ENCODE measurements around the gene FAM171A2. TPM values are rescaled to one million over a fixed set of nuclear protein-coding genes. Genes with fewer than 3 reads are reported as not detected.

Gene FAM171A2
- total RNA-seq, 1 donor from 2014 or later = 20.6 TPM

- no peak for DNase-seq (ENCODE audit: low spot score)
- H3K9me3 Mint-ChIP-seq (ENCODE audit: low read depth) = no peaks in the 10 kb centered on the region
- H3K4me3 Mint-ChIP-seq (ENCODE audit: unreplicated experiment) = peak overlapping the region; percentile 66
- H3K27me3 Mint-ChIP-seq (ENCODE audit: low read depth) = peaks cover 38% of the 10 kb centered on the region
- peaks cover 3% of the 10 kb centered on the region for H3K36me3 Mint-ChIP-seq (ENCODE audit: low read depth)
- TF ChIP-seq, protein P1, sequence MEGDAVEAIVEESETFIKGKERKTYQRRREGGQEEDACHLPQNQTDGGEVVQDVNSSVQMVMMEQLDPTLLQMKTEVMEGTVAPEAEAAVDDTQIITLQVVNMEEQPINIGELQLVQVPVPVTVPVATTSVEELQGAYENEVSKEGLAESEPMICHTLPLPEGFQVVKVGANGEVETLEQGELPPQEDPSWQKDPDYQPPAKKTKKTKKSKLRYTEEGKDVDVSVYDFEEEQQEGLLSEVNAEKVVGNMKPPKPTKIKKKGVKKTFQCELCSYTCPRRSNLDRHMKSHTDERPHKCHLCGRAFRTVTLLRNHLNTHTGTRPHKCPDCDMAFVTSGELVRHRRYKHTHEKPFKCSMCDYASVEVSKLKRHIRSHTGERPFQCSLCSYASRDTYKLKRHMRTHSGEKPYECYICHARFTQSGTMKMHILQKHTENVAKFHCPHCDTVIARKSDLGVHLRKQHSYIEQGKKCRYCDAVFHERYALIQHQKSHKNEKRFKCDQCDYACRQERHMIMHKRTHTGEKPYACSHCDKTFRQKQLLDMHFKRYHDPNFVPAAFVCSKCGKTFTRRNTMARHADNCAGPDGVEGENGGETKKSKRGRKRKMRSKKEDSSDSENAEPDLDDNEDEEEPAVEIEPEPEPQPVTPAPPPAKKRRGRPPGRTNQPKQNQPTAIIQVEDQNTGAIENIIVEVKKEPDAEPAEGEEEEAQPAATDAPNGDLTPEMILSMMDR (IDR thresholded peaks at IDR 0.05) = no peak
- no peak overlapping the region for H3K27ac Mint-ChIP-seq (ENCODE audit: unreplicated experiment)
- peaks cover 11% of the 10 kb centered on the region for H3K4me1 Mint-ChIP-seq (ENCODE audit: low read depth)
These were observed 49.2 kb downstream of the FAM171A2 start for GRCh38 chr17:44314524-44314868.

DNA sequence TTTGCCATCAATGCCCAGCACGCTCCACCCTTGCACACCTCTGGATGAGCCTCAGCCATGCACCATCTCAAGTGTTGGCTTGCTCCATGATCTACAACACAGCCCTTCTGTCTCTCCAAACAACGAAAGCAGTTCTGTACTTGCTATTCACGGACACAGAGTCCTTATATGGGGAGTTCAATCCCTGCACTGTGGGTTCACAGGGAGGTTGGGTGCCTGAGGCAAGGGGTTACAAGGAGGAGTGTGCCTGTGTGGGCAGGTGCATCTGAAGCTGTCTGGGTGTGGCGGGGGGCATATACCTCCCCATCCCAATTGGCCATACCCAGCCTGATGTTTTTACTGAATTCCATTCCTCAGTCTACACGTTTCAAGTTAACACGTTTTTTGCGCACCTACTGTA, 49.6 kb downstream of the FAM171A2 start:
- TF ChIP-seq, protein P1 (IDR thresholded peaks at IDR 0.05) = no peak
- peak overlapping the region; percentile 49 for H3K4me3 Mint-ChIP-seq (ENCODE audit: unreplicated experiment)
- peaks cover 35% of the 10 kb centered on the region for H3K27me3 Mint-ChIP-seq (ENCODE audit: low read depth)
- DNase-seq (ENCODE audit: low spot score) = no peak
- H3K36me3 Mint-ChIP-seq (ENCODE audit: low read depth) = no peaks in the 10 kb centered on the region
- no peaks in the 10 kb centered on the region for H3K9me3 Mint-ChIP-seq (ENCODE audit: low read depth)
- H3K27ac Mint-ChIP-seq (ENCODE audit: unreplicated experiment) = no peak overlapping the region
- peaks cover 11% of the 10 kb centered on the region for H3K4me1 Mint-ChIP-seq (ENCODE audit: low read depth)

- no peak for DNase-seq (ENCODE audit: low spot score)
- TF ChIP-seq, protein P1 (IDR thresholded peaks at IDR 0.05) = no peak
- peaks cover 14% of the 10 kb centered on the region for H3K4me1 Mint-ChIP-seq (ENCODE audit: low read depth)
These were observed 51.1 kb downstream of the FAM171A2 start for GRCh38 chr17:44312396-44313104.

DNA sequence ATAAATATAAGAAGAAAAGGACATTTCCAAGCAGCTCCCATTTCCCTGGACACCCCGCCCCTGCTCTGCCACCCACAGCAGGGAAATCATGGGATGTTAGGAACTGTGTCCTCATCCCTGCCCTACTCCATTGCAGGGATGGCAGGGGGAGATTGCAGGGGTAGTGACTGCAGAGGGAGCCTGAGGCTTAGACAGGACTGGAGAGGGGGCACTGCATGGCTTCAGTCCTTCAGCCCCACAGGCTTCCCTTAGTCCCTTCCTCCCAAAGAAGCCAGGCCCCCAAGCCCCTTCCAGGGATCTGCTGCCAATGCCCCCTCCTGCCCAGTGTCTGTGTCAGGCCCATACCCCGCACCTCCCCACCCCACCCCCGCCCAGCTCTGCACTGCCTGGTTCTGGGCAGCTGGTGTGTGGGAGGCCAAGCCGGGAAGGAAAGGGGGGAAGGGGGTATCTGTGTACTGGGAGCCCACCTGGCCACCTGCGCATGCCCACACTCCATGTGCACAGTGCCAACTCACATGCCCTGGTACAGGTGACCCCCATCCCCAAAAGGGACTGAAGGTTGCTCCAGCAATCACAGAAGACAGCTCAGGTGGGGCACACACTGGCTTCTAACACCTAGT, 52.0 kb downstream of the FAM171A2 start:
- TF ChIP-seq, protein P1 (IDR thresholded peaks at IDR 0.05) = no peak
- no peak for DNase-seq (ENCODE audit: low spot score)
- Mint-ChIP-seq H3K27ac (ENCODE audit: unreplicated experiment) (no peak overlapping the region), H3K9me3 (ENCODE audit: low read depth) (no peaks in the 10 kb centered on the region), H3K4me3 (ENCODE audit: unreplicated experiment) (no peak overlapping the region), H3K36me3 (ENCODE audit: low read depth) (no peaks in the 10 kb centered on the region), H3K27me3 (ENCODE audit: low read depth) (peaks cover 27% of the 10 kb centered on the region), H3K4me1 (ENCODE audit: low read depth) (peaks cover 18% of the 10 kb centered on the region)

More at GRCh38 chr17:44312396-44313104, 51.1 kb downstream of the FAM171A2 start:
- Mint-ChIP-seq H3K9me3 (ENCODE audit: low read depth) (no peaks in the 10 kb centered on the region), H3K36me3 (ENCODE audit: low read depth) (no peaks in the 10 kb centered on the region), H3K27me3 (ENCODE audit: low read depth) (peaks cover 33% of the 10 kb centered on the region), H3K27ac (ENCODE audit: unreplicated experiment) (no peak overlapping the region), H3K4me3 (ENCODE audit: unreplicated experiment) (no peak overlapping the region)

- Mint-ChIP-seq H3K9me3 (ENCODE audit: low read depth) (no peaks in the 10 kb centered on the region), H3K4me3 (ENCODE audit: unreplicated experiment) (no peak overlapping the region), H3K4me1 (ENCODE audit: low read depth) (peaks cover 12% of the 10 kb centered on the region), H3K27me3 (ENCODE audit: low read depth) (peaks cover 21% of the 10 kb centered on the region), H3K27ac (ENCODE audit: unreplicated experiment) (no peak overlapping the region), H3K36me3 (ENCODE audit: low read depth) (no peaks in the 10 kb centered on the region)
- no peak for DNase-seq (ENCODE audit: low spot score)
- TF ChIP-seq, protein P1 (IDR thresholded peaks at IDR 0.05) = no peak
These were observed 52.9 kb downstream of the FAM171A2 start for GRCh38 chr17:44310609-44311376.
